ENCODE measurements around the gene ALCAM. TPM values are rescaled to one million over a fixed set of nuclear protein-coding genes. Genes with fewer than 3 reads are reported as not detected.

ALCAM gene
- polyA plus RNA-seq, 3 donors = 7.1 to 8.0 (median 7.9) TPM

- no peaks in the 10 kb centered on the region for H3K4me1 ChIP-seq (ENCODE audit: control insufficient read depth in 1 of 2, insufficient read depth in 2 of 2, low read length in 2 of 2)
- no peak overlapping the region for H3K9ac ChIP-seq (ENCODE audit: insufficient read depth, low read length, poor library complexity, severe bottlenecking)
- H4K20me1 ChIP-seq (ENCODE audit: insufficient read depth, low read length) = no peaks in the 10 kb centered on the region
- no peak overlapping the region for H3K27ac Mint-ChIP-seq
- H3K79me2 ChIP-seq (ENCODE audit: insufficient read depth, low read length) = peaks cover 5% of the 10 kb centered on the region
- peaks cover 12 to 30% of the 10 kb centered on the region in 2 donors for H3K36me3 Mint-ChIP-seq
- no CpG with 5 or more reads among the region's 1 CpG for WGBS (ENCODE audit: insufficient coverage)
- peaks cover 19 to 27% (median 23%) of the 10 kb centered on the region in 7 donors for H3K9me3 Mint-ChIP-seq
- H3K4me3 ChIP-seq (replicated peaks in 1 of 3; ENCODE audit: low read depth in 2 of 3, low read length in 3 of 3) = no peak overlapping the region
- H3K4me2 ChIP-seq (replicated peaks; ENCODE audit: extremely low read depth, low read length, poor library complexity, severe bottlenecking) = no peak overlapping the region
- H3K4me3 Mint-ChIP-seq = no peak overlapping the region
- intact Hi-C loops (cut with micrococcal nuclease) = no loop called here
- H3K27me3 Mint-ChIP-seq (ENCODE audit: low read depth in 3 of 3) = peaks cover 0 to 3% (median 0%) of the 10 kb centered on the region in 3 donors
- H3K27me3 ChIP-seq (ENCODE audit: control insufficient read depth in 2 of 2, insufficient read depth in 2 of 2, low read length in 2 of 2) = no peaks in the 10 kb centered on the region
- no peaks in the 10 kb centered on the region for H3K36me3 ChIP-seq (replicated peaks in 1 of 2; ENCODE audit: control insufficient read depth in 1 of 2, insufficient read depth in 2 of 2, low read length in 2 of 2)
- no peak for TF ChIP-seq CTCF (IDR thresholded peaks at IDR 0.05)
- peaks cover 14 to 20% of the 10 kb centered on the region in 2 donors for H3K9me3 ChIP-seq (replicated peaks in 1 of 2; ENCODE audit: control insufficient read depth in 1 of 2, insufficient read depth in 1 of 2, low read length in 2 of 2)
- no peak for DNase-seq
- H3K4me1 Mint-ChIP-seq = no peaks in the 10 kb centered on the region
- no peak overlapping the region for H2AFZ ChIP-seq (ENCODE audit: insufficient read depth, low read depth, low read length, poor library complexity, severe bottlenecking)
- H3K27ac ChIP-seq (ENCODE audit: low read depth in 1 of 2, low read length in 2 of 2) = no peak overlapping the region
Measured at GRCh38 chr3:105399611-105400010, 32.9 kb downstream of the ALCAM start.

- no peaks in the 10 kb centered on the region for H3K27me3 ChIP-seq (ENCODE audit: control insufficient read depth in 2 of 2, insufficient read depth in 2 of 2, low read length in 2 of 2)
- H3K4me3 Mint-ChIP-seq = no peak overlapping the region
- H3K27ac ChIP-seq (ENCODE audit: low read depth in 1 of 2, low read length in 2 of 2) = no peak overlapping the region
- peaks cover 21 to 32% (median 25%) of the 10 kb centered on the region in 7 donors for H3K9me3 Mint-ChIP-seq
- no peak overlapping the region for H3K4me2 ChIP-seq (replicated peaks; ENCODE audit: extremely low read depth, low read length, poor library complexity, severe bottlenecking)
- no peak for TF ChIP-seq CTCF (IDR thresholded peaks at IDR 0.05)
- no peaks in the 10 kb centered on the region for H3K36me3 ChIP-seq (replicated peaks in 1 of 2; ENCODE audit: control insufficient read depth in 1 of 2, insufficient read depth in 2 of 2, low read length in 2 of 2)
- H3K9ac ChIP-seq (ENCODE audit: insufficient read depth, low read length, poor library complexity, severe bottlenecking) = no peak overlapping the region
- no peak overlapping the region for H2AFZ ChIP-seq (ENCODE audit: insufficient read depth, low read depth, low read length, poor library complexity, severe bottlenecking)
- no CpG with 5 or more reads among the region's 4 CpGs for WGBS (ENCODE audit: insufficient coverage)
- H3K27me3 Mint-ChIP-seq (ENCODE audit: low read depth in 3 of 3) = peaks cover 0 to 3% (median 0%) of the 10 kb centered on the region in 3 donors
- intact Hi-C loops (cut with micrococcal nuclease) = no loop called here
- H3K9me3 ChIP-seq (replicated peaks in 1 of 2; ENCODE audit: control insufficient read depth in 1 of 2, insufficient read depth in 1 of 2, low read length in 2 of 2) = peaks cover 17 to 23% of the 10 kb centered on the region in 2 donors
- H3K79me2 ChIP-seq (ENCODE audit: insufficient read depth, low read length) = peaks cover 5% of the 10 kb centered on the region
- no peak overlapping the region for H3K27ac Mint-ChIP-seq
- H3K4me1 Mint-ChIP-seq = no peaks in the 10 kb centered on the region
- no peaks in the 10 kb centered on the region for H3K4me1 ChIP-seq (ENCODE audit: control insufficient read depth in 1 of 2, insufficient read depth in 2 of 2, low read length in 2 of 2)
- H4K20me1 ChIP-seq (ENCODE audit: insufficient read depth, low read length) = no peaks in the 10 kb centered on the region
- H3K4me3 ChIP-seq (replicated peaks in 1 of 3; ENCODE audit: low read depth in 2 of 3, low read length in 3 of 3) = no peak overlapping the region
- H3K36me3 Mint-ChIP-seq = peaks cover 12 to 30% of the 10 kb centered on the region in 2 donors
- no peak for DNase-seq
Measured at GRCh38 chr3:105401254-105401653, 34.5 kb downstream of the ALCAM start.

All from CD14-positive monocyte (primary cell).